Measurements from ENCODE around the gene GAB2.

The GAB2 gene

DNA sequence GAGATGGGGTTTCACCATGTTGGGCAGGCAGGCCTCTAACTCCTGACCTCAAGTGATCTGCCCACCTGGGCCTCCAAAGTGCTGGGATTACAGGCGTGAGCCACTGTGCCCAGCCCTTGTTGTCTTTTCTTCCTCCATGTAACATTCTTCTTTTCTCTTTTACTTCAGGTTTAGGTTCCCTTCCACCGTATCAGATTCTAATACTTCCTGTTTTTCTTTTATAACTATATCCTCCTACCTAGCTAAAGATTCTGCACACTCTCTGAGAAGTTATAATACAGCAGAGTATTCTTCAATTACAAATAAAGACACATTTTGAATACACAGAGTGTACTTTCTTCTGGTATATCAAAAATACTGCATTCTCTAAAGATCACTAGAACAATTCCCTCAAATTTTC is 33.2 kb upstream of the GAB2 start:
- H3K4me1 ChIP-seq (ENCODE audit: control insufficient read depth, insufficient read depth, low read length), result no peaks in the 10 kb centered on the region
- no peak overlapping the region for H3K27ac ChIP-seq (ENCODE audit: low read length)
- H3K36me3 ChIP-seq (ENCODE audit: control insufficient read depth in 2 of 2, insufficient read depth in 2 of 2, low read length in 2 of 2), result no peaks in the 10 kb centered on the region
- H3K27me3 ChIP-seq (ENCODE audit: control insufficient read depth in 1 of 2, insufficient read depth in 2 of 2, low read length in 2 of 2), result no peaks in the 10 kb centered on the region
- H3K4me3 ChIP-seq (ENCODE audit: low read length in 2 of 2), result no peak overlapping the region
- H3K9me3 ChIP-seq (ENCODE audit: control insufficient read depth in 2 of 2, low read length in 2 of 2), result no peaks in the 10 kb centered on the region
- H3K9ac ChIP-seq (ENCODE audit: low read length in 2 of 2), result no peak overlapping the region

DNA sequence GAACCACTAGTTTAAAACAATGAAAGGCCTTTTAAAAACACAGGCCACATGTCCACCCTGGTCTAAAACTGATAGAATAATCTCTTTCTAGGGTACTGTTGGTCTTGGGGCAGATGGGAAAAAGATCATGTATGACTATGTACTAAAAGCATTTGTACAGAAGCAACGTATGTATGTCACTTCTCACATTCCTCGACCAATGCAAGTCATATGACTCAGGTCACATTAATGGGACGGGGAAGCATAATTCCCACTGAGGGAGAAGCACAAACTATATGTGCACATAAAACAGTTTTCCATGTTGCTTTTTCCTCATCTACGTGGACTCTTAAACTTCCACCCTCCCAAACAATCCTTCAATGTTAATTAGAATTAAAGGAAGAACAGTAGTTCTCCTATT is 32.2 kb upstream of the GAB2 start:
- no peak overlapping the region for H3K4me3 ChIP-seq (ENCODE audit: low read length in 2 of 2)
- no peaks in the 10 kb centered on the region for H3K36me3 ChIP-seq (ENCODE audit: control insufficient read depth in 2 of 2, insufficient read depth in 2 of 2, low read length in 2 of 2)
- no peaks in the 10 kb centered on the region for H3K27me3 ChIP-seq (ENCODE audit: control insufficient read depth in 1 of 2, insufficient read depth in 2 of 2, low read length in 2 of 2)
- H3K9me3 ChIP-seq (ENCODE audit: control insufficient read depth in 2 of 2, low read length in 2 of 2), result no peaks in the 10 kb centered on the region
- H3K9ac ChIP-seq (ENCODE audit: low read length in 2 of 2), result no peak overlapping the region
- no peaks in the 10 kb centered on the region for H3K4me1 ChIP-seq (ENCODE audit: control insufficient read depth, insufficient read depth, low read length)
- H3K27ac ChIP-seq (ENCODE audit: low read length), result no peak overlapping the region

DNA sequence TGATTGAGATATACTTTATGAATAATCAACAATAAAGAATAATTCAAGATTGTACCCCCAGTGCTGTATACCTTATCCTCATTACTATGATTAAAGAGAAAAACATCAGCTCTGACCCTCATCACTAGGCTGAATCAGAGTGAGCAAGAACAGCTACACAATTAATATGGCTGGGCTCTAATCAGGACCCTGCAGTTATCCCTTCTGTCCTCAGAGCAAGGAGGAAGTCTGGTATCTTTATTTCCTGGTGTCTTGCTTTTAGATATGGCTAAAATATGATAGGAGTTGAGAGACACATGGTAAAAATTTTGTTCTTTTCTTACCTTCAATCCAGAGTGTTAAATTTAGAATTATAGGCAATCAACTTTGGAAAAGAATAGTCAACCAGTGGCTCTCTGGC is 28.6 kb upstream of the GAB2 start:
- Histone ChIP-seq H3K4me3 (ENCODE audit: low read length in 2 of 2) (no peak overlapping the region), H3K36me3 (ENCODE audit: control insufficient read depth in 2 of 2, insufficient read depth in 2 of 2, low read length in 2 of 2) (peaks cover 0 to 9% of the 10 kb centered on the region in 2 donors), H3K4me1 (ENCODE audit: control insufficient read depth, insufficient read depth, low read length) (no peaks in the 10 kb centered on the region), H3K27me3 (ENCODE audit: control insufficient read depth in 1 of 2, insufficient read depth in 2 of 2, low read length in 2 of 2) (no peaks in the 10 kb centered on the region), H3K9ac (ENCODE audit: low read length in 2 of 2) (no peak overlapping the region), H3K9me3 (ENCODE audit: control insufficient read depth in 2 of 2, low read length in 2 of 2) (no peaks in the 10 kb centered on the region), H3K27ac (ENCODE audit: low read length) (no peak overlapping the region)

DNA sequence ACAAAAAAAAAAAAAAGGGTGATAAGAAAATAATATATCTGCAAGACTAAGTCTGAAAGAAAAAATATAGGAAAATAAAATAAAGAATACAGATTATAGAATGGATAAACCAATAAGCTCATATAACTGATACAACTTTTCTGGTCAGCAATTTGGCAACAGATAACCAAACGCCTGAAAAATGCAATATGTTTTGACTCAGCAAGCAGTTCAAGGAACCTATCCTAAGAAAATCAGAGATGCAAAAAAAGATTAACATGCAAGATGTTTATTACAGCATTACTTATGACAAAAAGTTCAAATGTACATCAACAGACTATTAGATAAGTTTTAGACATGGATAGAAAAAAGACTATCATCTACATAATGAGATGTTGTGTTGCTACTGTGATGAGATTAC is 27.1 kb upstream of the GAB2 start:
- H3K27ac ChIP-seq (ENCODE audit: low read length), result no peak overlapping the region
- H3K9ac ChIP-seq (ENCODE audit: low read length in 2 of 2), result no peak overlapping the region
- no peak overlapping the region for H3K4me3 ChIP-seq (ENCODE audit: low read length in 2 of 2)
- peaks cover 0 to 9% of the 10 kb centered on the region in 2 donors for H3K36me3 ChIP-seq (ENCODE audit: control insufficient read depth in 2 of 2, insufficient read depth in 2 of 2, low read length in 2 of 2)
- no peaks in the 10 kb centered on the region for H3K27me3 ChIP-seq (ENCODE audit: control insufficient read depth in 1 of 2, insufficient read depth in 2 of 2, low read length in 2 of 2)
- no peaks in the 10 kb centered on the region for H3K4me1 ChIP-seq (ENCODE audit: control insufficient read depth, insufficient read depth, low read length)
- H3K9me3 ChIP-seq (ENCODE audit: control insufficient read depth in 2 of 2, low read length in 2 of 2), result no peaks in the 10 kb centered on the region

DNA sequence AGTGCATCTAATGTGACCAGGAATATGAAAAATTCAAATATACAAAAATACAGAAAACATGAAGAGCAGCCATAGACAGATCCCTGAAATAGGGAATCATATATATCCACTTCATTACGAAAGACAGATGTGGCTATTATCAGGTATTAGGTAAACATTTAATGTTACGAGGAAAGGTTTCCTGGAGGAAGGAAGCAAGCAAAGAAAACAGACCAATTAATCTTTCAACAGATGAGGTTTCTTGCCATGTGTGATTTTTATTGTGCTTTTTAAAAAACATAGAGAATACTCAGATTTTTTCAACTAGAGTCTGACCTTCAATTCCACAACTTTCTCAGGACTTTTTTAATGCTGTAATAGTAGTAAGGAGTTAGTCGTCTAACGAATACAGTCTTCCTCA is 24.3 kb upstream of the GAB2 start:
- Histone ChIP-seq H3K9me3 (ENCODE audit: control insufficient read depth in 2 of 2, low read length in 2 of 2) (no peaks in the 10 kb centered on the region), H3K4me1 (ENCODE audit: control insufficient read depth, insufficient read depth, low read length) (no peaks in the 10 kb centered on the region), H3K27me3 (ENCODE audit: control insufficient read depth in 1 of 2, insufficient read depth in 2 of 2, low read length in 2 of 2) (no peaks in the 10 kb centered on the region), H3K27ac (ENCODE audit: low read length) (no peak overlapping the region), H3K4me3 (ENCODE audit: low read length in 2 of 2) (no peak overlapping the region), H3K9ac (ENCODE audit: low read length in 2 of 2) (no peak overlapping the region), H3K36me3 (ENCODE audit: control insufficient read depth in 2 of 2, insufficient read depth in 2 of 2, low read length in 2 of 2) (peaks cover 0 to 9% of the 10 kb centered on the region in 2 donors)

DNA sequence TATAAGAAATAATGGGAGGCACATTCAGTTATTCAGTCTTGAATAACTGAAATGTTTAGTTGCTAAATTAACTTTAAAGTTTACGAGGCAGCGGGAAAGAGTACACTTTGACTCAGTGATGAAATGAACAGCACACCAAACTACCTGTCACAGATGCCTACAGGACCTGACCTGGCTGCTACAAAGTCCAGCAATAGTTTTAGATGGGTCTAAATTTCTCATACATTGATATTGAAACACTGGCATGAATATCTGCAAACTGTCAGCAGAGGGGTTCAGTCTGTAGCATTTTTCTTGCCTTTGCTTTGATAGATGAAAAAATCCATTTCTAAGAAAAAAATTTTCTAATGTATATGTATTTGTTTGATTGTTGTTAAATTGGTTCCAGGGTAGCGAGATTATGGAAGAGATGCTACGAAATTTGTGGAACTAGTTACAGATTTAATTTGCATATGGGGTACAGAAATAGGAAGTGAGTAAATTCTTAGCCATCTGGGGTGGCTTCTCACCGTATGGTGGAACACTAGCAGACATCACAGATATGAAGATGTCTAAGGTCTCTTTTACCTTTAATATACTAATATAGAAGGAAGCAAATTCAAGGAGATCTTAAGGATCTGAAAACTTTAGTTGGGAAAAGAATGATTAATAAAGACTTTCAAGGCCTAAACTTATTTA is 20.8 kb upstream of the GAB2 start:
- Histone ChIP-seq H3K36me3 (ENCODE audit: control insufficient read depth in 2 of 2, insufficient read depth in 2 of 2, low read length in 2 of 2) (peaks cover 0 to 9% of the 10 kb centered on the region in 2 donors), H3K9ac (ENCODE audit: low read length in 2 of 2) (no peak overlapping the region), H3K4me3 (ENCODE audit: low read length in 2 of 2) (no peak overlapping the region), H3K4me1 (ENCODE audit: control insufficient read depth, insufficient read depth, low read length) (no peaks in the 10 kb centered on the region), H3K9me3 (ENCODE audit: control insufficient read depth in 2 of 2, low read length in 2 of 2) (no peaks in the 10 kb centered on the region), H3K27ac (ENCODE audit: low read length) (no peak overlapping the region), H3K27me3 (ENCODE audit: control insufficient read depth in 1 of 2, insufficient read depth in 2 of 2, low read length in 2 of 2) (no peaks in the 10 kb centered on the region)

DNA sequence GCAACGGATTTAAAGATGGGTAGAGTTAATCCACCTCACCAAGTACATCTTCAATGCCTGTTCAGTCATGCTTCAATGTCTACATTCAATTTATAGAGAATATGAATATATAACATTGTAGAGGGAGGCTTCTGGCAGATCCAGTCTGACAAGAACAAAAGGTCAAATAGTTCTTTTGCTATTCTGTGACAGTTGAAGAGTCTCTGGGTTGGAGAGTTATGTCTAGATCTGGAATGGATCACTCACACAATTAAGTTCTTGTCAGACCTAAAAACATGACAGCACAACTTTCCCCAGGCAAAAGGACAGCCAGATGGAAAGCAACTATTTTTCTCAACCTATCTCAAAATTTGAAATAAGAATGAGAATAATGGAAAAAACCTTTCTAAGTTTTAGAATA is 15.3 kb upstream of the GAB2 start:
- no peaks in the 10 kb centered on the region for H3K27me3 ChIP-seq (ENCODE audit: control insufficient read depth in 1 of 2, insufficient read depth in 2 of 2, low read length in 2 of 2)
- H3K9ac ChIP-seq (ENCODE audit: low read length in 2 of 2), result no peak overlapping the region
- H3K4me1 ChIP-seq (ENCODE audit: control insufficient read depth, insufficient read depth, low read length), result no peaks in the 10 kb centered on the region
- no peaks in the 10 kb centered on the region for H3K36me3 ChIP-seq (ENCODE audit: control insufficient read depth in 2 of 2, insufficient read depth in 2 of 2, low read length in 2 of 2)
- no peak overlapping the region for H3K4me3 ChIP-seq (ENCODE audit: low read length in 2 of 2)
- H3K27ac ChIP-seq (ENCODE audit: low read length), result no peak overlapping the region
- no peaks in the 10 kb centered on the region for H3K9me3 ChIP-seq (ENCODE audit: control insufficient read depth in 2 of 2, low read length in 2 of 2)

DNA sequence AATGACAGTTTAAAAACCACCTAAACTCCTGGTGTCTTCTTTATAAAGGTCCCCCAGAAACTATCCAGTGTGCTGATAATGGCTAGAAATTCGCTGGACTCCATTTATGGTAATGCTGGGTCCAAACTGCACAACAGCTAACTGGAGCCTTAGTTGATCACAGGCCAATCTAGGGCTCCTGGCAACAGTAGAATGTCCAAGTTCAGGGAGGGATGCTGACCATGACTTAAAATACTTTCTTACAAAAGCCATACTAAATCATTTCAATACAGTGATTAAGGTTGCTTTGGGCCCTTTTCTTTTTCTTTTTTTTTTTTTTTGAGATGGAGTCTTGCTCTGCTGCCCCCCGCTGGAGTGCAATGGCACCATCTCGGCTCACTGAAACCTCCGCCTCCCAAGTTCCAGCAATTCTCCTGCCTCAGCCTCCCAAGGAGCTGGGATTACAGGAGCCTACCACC is 14.5 kb upstream of the GAB2 start:
- H3K27me3 ChIP-seq (ENCODE audit: control insufficient read depth in 1 of 2, insufficient read depth in 2 of 2, low read length in 2 of 2), result no peaks in the 10 kb centered on the region
- no peaks in the 10 kb centered on the region for H3K9me3 ChIP-seq (ENCODE audit: control insufficient read depth in 2 of 2, low read length in 2 of 2)
- H3K4me1 ChIP-seq (ENCODE audit: control insufficient read depth, insufficient read depth, low read length), result no peaks in the 10 kb centered on the region
- no peak overlapping the region for H3K27ac ChIP-seq (ENCODE audit: low read length)
- no peak overlapping the region for H3K9ac ChIP-seq (ENCODE audit: low read length in 2 of 2)
- H3K36me3 ChIP-seq (ENCODE audit: control insufficient read depth in 2 of 2, insufficient read depth in 2 of 2, low read length in 2 of 2), result no peaks in the 10 kb centered on the region
- no peak overlapping the region for H3K4me3 ChIP-seq (ENCODE audit: low read length in 2 of 2)

DNA sequence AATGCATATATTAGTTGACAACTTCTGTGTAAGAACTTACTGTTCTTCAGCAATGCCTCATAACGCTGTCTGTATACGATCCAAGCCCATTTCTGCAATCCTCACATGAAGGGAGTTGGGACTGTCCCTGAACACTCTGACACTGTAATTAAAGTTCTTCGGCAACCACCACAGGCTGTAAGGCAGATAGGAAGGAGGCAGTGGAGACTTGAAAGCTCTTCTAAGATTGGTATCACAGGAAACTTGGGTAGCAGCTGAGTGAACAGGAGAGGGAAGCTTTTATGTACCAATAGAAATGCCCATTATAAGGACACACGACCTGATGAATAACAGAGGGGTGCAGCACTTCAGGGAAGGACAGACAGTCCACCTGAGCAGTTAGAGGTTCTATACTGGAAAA is 12.0 kb upstream of the GAB2 start:
- Histone ChIP-seq H3K4me1 (ENCODE audit: control insufficient read depth, insufficient read depth, low read length) (no peaks in the 10 kb centered on the region), H3K9ac (ENCODE audit: low read length in 2 of 2) (no peak overlapping the region), H3K27me3 (ENCODE audit: control insufficient read depth in 1 of 2, insufficient read depth in 2 of 2, low read length in 2 of 2) (no peaks in the 10 kb centered on the region), H3K9me3 (ENCODE audit: control insufficient read depth in 2 of 2, low read length in 2 of 2) (no peaks in the 10 kb centered on the region), H3K4me3 (ENCODE audit: low read length in 2 of 2) (no peak overlapping the region), H3K36me3 (ENCODE audit: control insufficient read depth in 2 of 2, insufficient read depth in 2 of 2, low read length in 2 of 2) (no peaks in the 10 kb centered on the region), H3K27ac (ENCODE audit: low read length) (no peak overlapping the region)

DNA sequence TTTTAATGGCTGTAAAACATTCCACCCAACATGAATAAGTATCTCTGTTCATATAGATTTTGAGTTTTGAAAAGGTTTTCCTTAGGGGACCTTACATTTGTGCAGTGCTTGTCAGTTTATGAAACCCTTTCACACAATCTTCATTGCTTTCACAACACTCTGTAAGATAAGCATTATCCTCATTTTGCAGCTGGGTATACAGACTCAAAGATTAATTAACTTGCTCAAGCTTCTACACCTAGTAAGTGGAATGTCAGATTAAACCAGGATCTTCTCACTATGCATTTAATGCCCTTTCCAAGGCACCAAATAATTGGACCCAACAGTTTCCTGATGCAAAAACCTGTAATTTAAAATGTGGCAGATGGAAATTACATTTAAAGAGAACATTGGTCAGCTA is 11.6 kb upstream of the GAB2 start:
- no peak overlapping the region for H3K9ac ChIP-seq (ENCODE audit: low read length in 2 of 2)
- no peaks in the 10 kb centered on the region for H3K36me3 ChIP-seq (ENCODE audit: control insufficient read depth in 2 of 2, insufficient read depth in 2 of 2, low read length in 2 of 2)
- H3K27me3 ChIP-seq (ENCODE audit: control insufficient read depth in 1 of 2, insufficient read depth in 2 of 2, low read length in 2 of 2), result no peaks in the 10 kb centered on the region
- H3K4me3 ChIP-seq (ENCODE audit: low read length in 2 of 2), result no peak overlapping the region
- no peaks in the 10 kb centered on the region for H3K9me3 ChIP-seq (ENCODE audit: control insufficient read depth in 2 of 2, low read length in 2 of 2)
- H3K27ac ChIP-seq (ENCODE audit: low read length), result no peak overlapping the region
- no peaks in the 10 kb centered on the region for H3K4me1 ChIP-seq (ENCODE audit: control insufficient read depth, insufficient read depth, low read length)

DNA sequence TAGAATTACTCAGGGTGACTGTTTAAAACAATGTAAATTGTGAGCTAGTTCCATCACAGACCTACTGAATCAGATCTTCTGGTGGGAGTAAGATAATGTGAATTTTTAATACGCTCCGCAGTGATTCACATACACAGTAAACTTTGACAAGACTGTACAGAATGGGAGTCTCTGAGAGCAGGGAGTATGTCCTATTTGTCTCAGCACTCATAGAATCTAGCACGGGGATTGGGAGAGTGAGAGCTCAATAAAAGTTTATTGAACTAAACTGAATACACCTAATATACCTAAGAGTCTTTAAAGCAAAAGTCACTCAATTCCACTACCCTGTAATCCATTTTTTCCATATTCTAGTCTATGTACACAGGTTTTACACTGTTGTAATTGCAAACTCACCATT is 11.2 kb upstream of the GAB2 start:
- Histone ChIP-seq H3K27ac (ENCODE audit: low read length) (no peak overlapping the region), H3K4me1 (ENCODE audit: control insufficient read depth, insufficient read depth, low read length) (no peaks in the 10 kb centered on the region), H3K27me3 (ENCODE audit: control insufficient read depth in 1 of 2, insufficient read depth in 2 of 2, low read length in 2 of 2) (no peaks in the 10 kb centered on the region), H3K4me3 (ENCODE audit: low read length in 2 of 2) (no peak overlapping the region), H3K9me3 (ENCODE audit: control insufficient read depth in 2 of 2, low read length in 2 of 2) (no peaks in the 10 kb centered on the region), H3K9ac (ENCODE audit: low read length in 2 of 2) (no peak overlapping the region), H3K36me3 (ENCODE audit: control insufficient read depth in 2 of 2, insufficient read depth in 2 of 2, low read length in 2 of 2) (no peaks in the 10 kb centered on the region)

Data from stomach smooth muscle (tissue), 2 donors.